Breast epithelium (tissue), 4 donors: ENCODE measurements around the gene CHRNB4. TPM values are rescaled to one million over a fixed set of nuclear protein-coding genes. Genes with fewer than 3 reads are reported as not detected.
A peak's percentile ranks its signal among the peaks of the same experiment; 100 is the strongest.

Experiments used
- DNase-seq, 2 donors: peaks; one replicate each; pipeline ENCODE4 v3.0.0-alpha.2; 2019; ENCODE audit warnings: low spot score in 2 of 2
- H3K27ac ChIP-seq, 2 donors: fragments of 200-600 bp; sonication (generic) in 1 of 2; one replicate each; pipeline ENCODE4 v1.5.1; 2016 to 2019; ENCODE audit warnings: mild to moderate bottlenecking in 1 of 2
- H3K27me3 ChIP-seq, 2 donors: fragments of 200-600 bp; sonication (generic) in 1 of 2; one replicate each; pipeline versions ENCODE4 v1.5.1 to v1.6.0; 2017 to 2019; ENCODE audit warnings: control low read depth in 1 of 2, mild to moderate bottlenecking in 1 of 2
- H3K36me3 ChIP-seq: fragments of 200-600 bp; one replicate; pipeline ENCODE4 v1.5.1; 2019
- H3K4me1 ChIP-seq, 2 donors: fragments of 200-600 bp; sonication (generic); one replicate each; pipeline ENCODE4 v1.5.1; 2016 to 2019; ENCODE audit warnings: control low read depth in 1 of 2
- H3K4me3 ChIP-seq, 3 donors: fragments of 200-600 bp; sonication (generic); 1 replicate in 2 of 3; 2 replicates in 1 of 3; pipeline ENCODE4 v1.5.1; 2016 to 2019; ENCODE audit warnings: mild to moderate bottlenecking in 3 of 3, moderate library complexity in 2 of 3
- H3K9me3 ChIP-seq, 2 donors: fragments of 200-600 bp; sonication (generic) in 1 of 2; one replicate each; pipeline ENCODE4 v1.5.1; 2016 to 2019; ENCODE audit warnings: control low read depth in 1 of 2
- CTCF ChIP-seq, 3 donors: fragments of 450-650 bp; IDR thresholded peaks; one replicate each; pipeline ENCODE4 v1.5.1; 2016 to 2017; ENCODE audit warnings: antibody characterized with exemption in 3 of 3, mild to moderate bottlenecking in 3 of 3, moderate library complexity in 3 of 3
- POLR2A ChIP-seq: fragments of 450-650 bp; IDR thresholded peaks from one replicate; pipeline ENCODE4 v1.6.1; 2016; ENCODE audit warnings: antibody characterized with exemption, mild to moderate bottlenecking, moderate library complexity
- POLR2AphosphoS5 ChIP-seq, 3 donors: sonication (generic); formaldehyde crosslinking; IDR thresholded peaks; one replicate each; pipeline ENCODE4 v1.6.1; 2017; ENCODE audit warnings: antibody characterized with exemption in 3 of 3
- intact Hi-C: fragments of 100-400 bp; cut with DNase I; formaldehyde crosslinking; loops from one replicate; pipeline ENCODE4 v1.15.1; 2023; ENCODE audit warnings: low total_unique reads
- total RNA-seq, 3 donors: library from RNA; depleted of rRNA; stranded (reverse); fragments of >200 nt; gene quantifications; one replicate each; pipeline ENCODE4 v1.1.0, GENCODE V29; 2016

CHRNB4 gene
- total RNA-seq, 3 donors from 2014 or later, result not detected

GRCh38 chr15:78619022-78619950 is 21.7 kb downstream of the CHRNB4 start:
- Histone ChIP-seq H3K4me1 (peaks cover 0 to 3% of the 10 kb centered on the region in 2 donors), H3K36me3 (no peaks in the 10 kb centered on the region), H3K27ac (no peak overlapping the region), H3K4me3 (peak overlapping the region in 1 of 3 donors; percentile 65), H3K27me3 (peaks cover 4 to 39% of the 10 kb centered on the region in 2 donors), H3K9me3 (no peaks in the 10 kb centered on the region)
- TF ChIP-seq POLR2A (no peak), POLR2AphosphoS5 (IDR thresholded peaks at IDR 0.05) (no peak), CTCF (IDR thresholded peaks at IDR 0.05) (no peak)
- intact Hi-C loops, result no loop called here
- no peak for DNase-seq

GRCh38 chr15:78618490-78618934 is 22.5 kb downstream of the CHRNB4 start:
- H3K36me3 ChIP-seq, result no peaks in the 10 kb centered on the region
- H3K9me3 ChIP-seq, result no peaks in the 10 kb centered on the region
- intact Hi-C loops, result no loop called here
- H3K4me1 ChIP-seq, result peaks cover 0 to 3% of the 10 kb centered on the region in 2 donors
- peak; percentile 73 to 84 for DNase-seq
- TF ChIP-seq CTCF (IDR thresholded peaks at IDR 0.05), result peak; percentile 80 to 85 (median 84)
- TF ChIP-seq POLR2AphosphoS5 (IDR thresholded peaks at IDR 0.05), result peak; percentile 43 to 90 (median 77)
- no peak for TF ChIP-seq POLR2A
- H3K27me3 ChIP-seq, result peaks cover 4 to 39% of the 10 kb centered on the region in 2 donors
- no peak overlapping the region for H3K4me3 ChIP-seq
- H3K27ac ChIP-seq, result no peak overlapping the region

GRCh38 chr15:78618064-78618463 is 22.9 kb downstream of the CHRNB4 start:
- Histone ChIP-seq H3K36me3 (no peaks in the 10 kb centered on the region), H3K4me1 (peaks cover 0 to 3% of the 10 kb centered on the region in 2 donors), H3K9me3 (no peaks in the 10 kb centered on the region), H3K4me3 (no peak overlapping the region), H3K27me3 (peaks cover 4 to 39% of the 10 kb centered on the region in 2 donors), H3K27ac (no peak overlapping the region)
- intact Hi-C loops, result no loop called here
- DNase-seq, result no peak
- TF ChIP-seq CTCF (IDR thresholded peaks at IDR 0.05), result no peak

GRCh38 chr15:78617516-78617915 is 23.5 kb downstream of the CHRNB4 start:
- Histone ChIP-seq H3K27me3 (peaks cover 4 to 39% of the 10 kb centered on the region in 2 donors), H3K4me3 (no peak overlapping the region), H3K4me1 (peaks cover 0 to 3% of the 10 kb centered on the region in 2 donors), H3K36me3 (no peaks in the 10 kb centered on the region), H3K27ac (no peak overlapping the region), H3K9me3 (no peaks in the 10 kb centered on the region)
- TF ChIP-seq CTCF (IDR thresholded peaks at IDR 0.05), result no peak
- no peak for TF ChIP-seq POLR2A
- TF ChIP-seq POLR2AphosphoS5 (IDR thresholded peaks at IDR 0.05), result no peak
- intact Hi-C loops, result no loop called here
- no peak for DNase-seq

GRCh38 chr15:78617076-78617475 is 23.9 kb downstream of the CHRNB4 start:
- no peak for DNase-seq
- TF ChIP-seq POLR2A (no peak), POLR2AphosphoS5 (IDR thresholded peaks at IDR 0.05) (no peak), CTCF (IDR thresholded peaks at IDR 0.05) (no peak)
- H3K36me3 ChIP-seq, result no peaks in the 10 kb centered on the region
- H3K9me3 ChIP-seq, result no peaks in the 10 kb centered on the region
- H3K4me1 ChIP-seq, result peaks cover 0 to 3% of the 10 kb centered on the region in 2 donors
- intact Hi-C loops, result no loop called here
- H3K4me3 ChIP-seq, result no peak overlapping the region
- no peak overlapping the region for H3K27ac ChIP-seq
- H3K27me3 ChIP-seq, result peaks cover 4 to 35% of the 10 kb centered on the region in 2 donors
